WTC11 (cell line): Measurements from ENCODE around the gene CASKIN1. TPM values are rescaled to one million over a fixed set of nuclear protein-coding genes. Genes with fewer than 3 reads are reported as not detected.

Source experiments
- E2F5 ChIP-seq: sonication (generic); formaldehyde crosslinking; IDR thresholded peaks from 2 replicates; pipeline ENCODE4 v1.8.1; 2022; ENCODE audit warnings: mild to moderate bottlenecking, moderate library complexity, missing genetic modification reagents
- EMX1 ChIP-seq: fragments of 250-450 bp; sonication (Bioruptor Pico); IDR thresholded peaks from 2 replicates; pipeline ENCODE4 v1.8.0; 2021; ENCODE audit warnings: mild to moderate bottlenecking
- ETV6 ChIP-seq: sonication (generic); formaldehyde crosslinking; IDR thresholded peaks from 2 replicates; pipeline ENCODE4 v1.8.1; 2022; ENCODE audit warnings: mild to moderate bottlenecking, missing genetic modification reagents
- MYBL2 ChIP-seq: sonication (generic); formaldehyde crosslinking; IDR thresholded peaks from 2 replicates; pipeline ENCODE4 v1.8.1; 2023; ENCODE audit warnings: mild to moderate bottlenecking, moderate library complexity, missing genetic modification reagents
- NR2C2 ChIP-seq: sonication (generic); formaldehyde crosslinking; IDR thresholded peaks from 2 replicates; pipeline ENCODE4 v1.8.0; 2022; ENCODE audit warnings: mild to moderate bottlenecking, missing genetic modification reagents
- OVOL2 ChIP-seq: fragments of 250-450 bp; sonication (Bioruptor Pico); IDR thresholded peaks from 2 replicates; pipeline ENCODE4 v1.9.0; 2021; ENCODE audit warnings: mild to moderate bottlenecking, borderline replicate concordance
- PRDM15 ChIP-seq: sonication (generic); formaldehyde crosslinking; IDR thresholded peaks from 2 replicates; pipeline ENCODE4 v1.8.0; 2022; ENCODE audit warnings: missing genetic modification reagents
- RORB ChIP-seq: fragments of 250-450 bp; sonication (Bioruptor Pico); IDR thresholded peaks from 2 replicates; pipeline ENCODE4 v1.9.0; 2021; ENCODE audit warnings: mild to moderate bottlenecking
- SMAD3 ChIP-seq: sonication (generic); formaldehyde crosslinking; IDR thresholded peaks from 2 replicates; pipeline ENCODE4 v1.8.0; 2022; ENCODE audit warnings: missing genetic modification reagents, mild to moderate bottlenecking, borderline replicate concordance
- SP1 ChIP-seq: sonication (generic); formaldehyde crosslinking; conservative IDR thresholded peaks from 2 replicates; pipeline ENCODE4 v1.8.1; 2022; ENCODE audit warnings: missing genetic modification reagents
- TCF7 ChIP-seq: sonication (generic); formaldehyde crosslinking; IDR thresholded peaks from 2 replicates; pipeline ENCODE4 v1.8.0; 2022; ENCODE audit warnings: mild to moderate bottlenecking, low read depth, missing genetic modification reagents, moderate library complexity
- TP53 ChIP-seq: sonication (generic); formaldehyde crosslinking; IDR thresholded peaks from 2 replicates; pipeline ENCODE4 v1.8.1; 2023; ENCODE audit warnings: mild to moderate bottlenecking, missing genetic modification reagents
- ZBTB43 ChIP-seq: sonication (generic); formaldehyde crosslinking; IDR thresholded peaks from 2 replicates; pipeline ENCODE4 v1.8.1; 2023; ENCODE audit warnings: mild to moderate bottlenecking, missing genetic modification reagents
- ZNF121 ChIP-seq: sonication (generic); formaldehyde crosslinking; IDR thresholded peaks from 2 replicates; pipeline ENCODE4 v1.8.0; 2023; ENCODE audit warnings: missing genetic modification reagents
- ZNF138 ChIP-seq: sonication (generic); formaldehyde crosslinking; conservative IDR thresholded peaks from 2 replicates; pipeline ENCODE4 v1.8.1; 2022; ENCODE audit warnings: mild to moderate bottlenecking, moderate library complexity, missing genetic modification reagents
- total RNA-seq: library from RNA; stranded (reverse); gene quantifications from 3 replicates; pipeline ENCODE4 v1.2.3, GENCODE V29; 2021
- TF ChIP-seq, protein P1 (sequence below): fragments of 200-600 bp; IDR thresholded peaks from 2 replicates; pipeline ENCODE4 v1.8.0; 2022; ENCODE audit warnings: antibody characterized with exemption
- TF ChIP-seq, protein P2 (sequence below): sonication (generic); formaldehyde crosslinking; IDR thresholded peaks from 2 replicates; pipeline ENCODE4 v1.8.1; 2022; ENCODE audit warnings: low read depth, missing genetic modification reagents, borderline replicate concordance
- TF ChIP-seq, protein P3 (sequence below): sonication (generic); formaldehyde crosslinking; IDR thresholded peaks from 2 replicates; pipeline ENCODE4 v1.8.0; 2022; ENCODE audit warnings: mild to moderate bottlenecking, missing genetic modification reagents

The CASKIN1 gene
- total RNA-seq, 1 experiment from 2014 or later = 9.4 TPM

DNA sequence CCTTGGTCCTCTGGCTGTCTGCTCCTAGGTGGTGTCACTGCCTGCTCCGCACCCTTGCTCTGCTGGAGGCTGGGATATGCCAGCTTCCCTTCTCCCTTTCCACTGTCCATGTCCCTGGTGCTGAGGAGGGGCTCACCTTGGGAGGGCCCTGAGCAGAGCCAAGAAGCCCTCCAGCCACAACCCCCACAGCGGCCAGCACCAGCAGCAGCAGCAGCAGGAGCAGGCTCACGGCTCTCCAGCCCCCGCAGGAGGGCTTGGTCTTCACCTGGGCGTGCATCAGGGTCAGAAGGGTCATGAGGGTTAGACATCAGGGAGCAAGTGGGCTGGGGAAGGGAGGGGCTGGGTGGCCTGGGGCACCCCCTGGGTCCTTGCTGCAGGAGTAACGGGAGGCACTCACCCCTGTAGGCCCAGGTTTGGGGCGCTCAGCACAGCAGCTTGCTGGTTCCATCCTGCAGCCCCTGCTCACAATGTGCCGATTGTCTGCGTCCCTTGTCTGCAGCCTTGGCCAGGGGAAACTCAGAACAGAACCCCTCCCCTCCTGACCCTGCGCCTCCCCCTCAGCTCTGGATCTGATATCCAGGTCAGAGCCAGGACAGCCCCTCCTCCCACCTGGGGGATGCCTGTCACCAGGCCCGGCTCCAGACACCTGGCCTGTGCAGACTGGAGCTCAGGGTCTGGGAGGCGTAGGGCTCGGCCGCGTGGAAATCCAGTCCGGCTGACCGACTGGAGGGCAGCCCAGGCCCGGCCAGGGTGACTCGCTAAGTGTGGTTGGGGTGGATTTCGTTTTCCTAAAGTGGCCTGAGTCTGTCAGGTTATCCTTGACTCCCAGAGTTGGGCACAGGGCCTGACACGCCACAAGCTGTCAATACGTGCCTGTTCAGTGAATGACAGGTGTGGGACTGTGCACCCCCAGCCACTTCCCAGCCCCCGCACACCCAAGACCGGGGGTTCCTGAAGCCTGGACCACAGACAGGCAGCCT lies 14.3 kb upstream of the CASKIN1 start, which contains the start of gene BRICD5 (continued):
- TF ChIP-seq EMX1 (CRISPR knock-in tag) (no peak; the same call in 1 of the 2 replicates), TP53 (CRISPR knock-in tag) (no peak), ZNF121 (no peak), SP1 (CRISPR knock-in tag) (peak; percentile 61; the same call in 1 of the 2 replicates), SMAD3 (CRISPR knock-in tag) (peak; percentile 41; the same call in 1 of the 2 replicates), MYBL2 (CRISPR knock-in tag) (0 out of 2 replicates have a peak, but pooled peaks have one; percentile 40), ZBTB43 (peak; percentile 48; the same call in 1 of the 2 replicates), ETV6 (CRISPR knock-in tag) (no peak), TCF7 (CRISPR knock-in tag) (no peak), E2F5 (CRISPR knock-in tag) (peak; percentile 24; the same call in 1 of the 2 replicates), OVOL2 (CRISPR knock-in tag) (no peak), PRDM15 (CRISPR knock-in tag) (no peak), RORB (no peak), ZNF138 (CRISPR knock-in tag) (no peak), NR2C2 (CRISPR knock-in tag) (no peak)
- TF ChIP-seq, protein P1, sequence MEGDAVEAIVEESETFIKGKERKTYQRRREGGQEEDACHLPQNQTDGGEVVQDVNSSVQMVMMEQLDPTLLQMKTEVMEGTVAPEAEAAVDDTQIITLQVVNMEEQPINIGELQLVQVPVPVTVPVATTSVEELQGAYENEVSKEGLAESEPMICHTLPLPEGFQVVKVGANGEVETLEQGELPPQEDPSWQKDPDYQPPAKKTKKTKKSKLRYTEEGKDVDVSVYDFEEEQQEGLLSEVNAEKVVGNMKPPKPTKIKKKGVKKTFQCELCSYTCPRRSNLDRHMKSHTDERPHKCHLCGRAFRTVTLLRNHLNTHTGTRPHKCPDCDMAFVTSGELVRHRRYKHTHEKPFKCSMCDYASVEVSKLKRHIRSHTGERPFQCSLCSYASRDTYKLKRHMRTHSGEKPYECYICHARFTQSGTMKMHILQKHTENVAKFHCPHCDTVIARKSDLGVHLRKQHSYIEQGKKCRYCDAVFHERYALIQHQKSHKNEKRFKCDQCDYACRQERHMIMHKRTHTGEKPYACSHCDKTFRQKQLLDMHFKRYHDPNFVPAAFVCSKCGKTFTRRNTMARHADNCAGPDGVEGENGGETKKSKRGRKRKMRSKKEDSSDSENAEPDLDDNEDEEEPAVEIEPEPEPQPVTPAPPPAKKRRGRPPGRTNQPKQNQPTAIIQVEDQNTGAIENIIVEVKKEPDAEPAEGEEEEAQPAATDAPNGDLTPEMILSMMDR = no peak
- TF ChIP-seq, protein P2, sequence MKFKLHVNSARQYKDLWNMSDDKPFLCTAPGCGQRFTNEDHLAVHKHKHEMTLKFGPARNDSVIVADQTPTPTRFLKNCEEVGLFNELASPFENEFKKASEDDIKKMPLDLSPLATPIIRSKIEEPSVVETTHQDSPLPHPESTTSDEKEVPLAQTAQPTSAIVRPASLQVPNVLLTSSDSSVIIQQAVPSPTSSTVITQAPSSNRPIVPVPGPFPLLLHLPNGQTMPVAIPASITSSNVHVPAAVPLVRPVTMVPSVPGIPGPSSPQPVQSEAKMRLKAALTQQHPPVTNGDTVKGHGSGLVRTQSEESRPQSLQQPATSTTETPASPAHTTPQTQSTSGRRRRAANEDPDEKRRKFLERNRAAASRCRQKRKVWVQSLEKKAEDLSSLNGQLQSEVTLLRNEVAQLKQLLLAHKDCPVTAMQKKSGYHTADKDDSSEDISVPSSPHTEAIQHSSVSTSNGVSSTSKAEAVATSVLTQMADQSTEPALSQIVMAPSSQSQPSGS (CRISPR knock-in tag) = no peak
- TF ChIP-seq, protein P3, sequence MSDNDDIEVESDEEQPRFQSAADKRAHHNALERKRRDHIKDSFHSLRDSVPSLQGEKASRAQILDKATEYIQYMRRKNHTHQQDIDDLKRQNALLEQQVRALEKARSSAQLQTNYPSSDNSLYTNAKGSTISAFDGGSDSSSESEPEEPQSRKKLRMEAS (CRISPR knock-in tag) = 0 out of 2 replicates have a peak, but pooled peaks have one; percentile 39
- TF ChIP-seq, all 79 proteins: peak for 19
